ENCODE measurements around the gene NAPSA. TPM values are rescaled to one million over a fixed set of nuclear protein-coding genes. Genes with fewer than 3 reads are reported as not detected.

The NAPSA gene
- total and polyA plus RNA-seq, 2 donors (not counting 3 experiments of a cell fraction or from before 2014, with no cell fraction given) = 0.19 TPM; not detected in 1

DNA sequence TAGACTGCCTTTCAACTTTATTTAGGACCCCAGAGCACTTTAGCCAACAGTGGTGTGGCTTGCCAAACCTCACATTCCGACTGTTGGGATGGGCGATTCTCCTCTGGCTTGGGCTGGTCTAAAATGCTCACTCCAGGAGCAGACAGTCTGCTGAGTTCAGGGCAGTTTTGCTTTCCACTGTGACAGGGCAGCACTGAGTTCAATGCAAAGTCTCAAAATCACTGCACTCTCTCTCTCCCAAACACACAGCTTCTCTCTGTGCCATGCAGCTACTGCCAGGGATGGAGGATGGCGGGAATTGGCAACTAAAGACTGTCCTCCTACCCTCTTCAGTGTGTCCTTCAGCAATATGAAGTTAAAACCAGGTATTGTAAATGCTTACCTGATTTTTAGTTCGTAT lies 13.2 kb downstream of the NAPSA start:
- Histone ChIP-seq H3K4me2 (ENCODE audit: insufficient read depth, low read length) (no peak overlapping the region), H4K20me1 (replicated peaks; ENCODE audit: control insufficient read depth, extremely low read depth, insufficient read depth, low read length) (no peaks in the 10 kb centered on the region), H3K27ac (ENCODE audit: insufficient read depth, low read depth, low read length) (no peak overlapping the region), H3K9ac (replicated peaks; ENCODE audit: extremely low read depth, insufficient read depth, low read length) (no peak overlapping the region), H3K27me3 (ENCODE audit: control insufficient read depth in 2 of 2, insufficient read depth in 2 of 2, low read length in 2 of 2) (peaks cover 0 to 2% of the 10 kb centered on the region in 2 experiments), H3K9me3 (replicated peaks; ENCODE audit: control insufficient read depth, insufficient read depth, low read length) (no peaks in the 10 kb centered on the region), H3K4me3 (replicated peaks in 1 of 3; ENCODE audit: insufficient read depth in 1 of 3, low read depth in 1 of 3, low read length in 3 of 3) (no peak overlapping the region), H3K36me3 (ENCODE audit: control insufficient read depth in 2 of 2, extremely low read depth in 1 of 2, insufficient read depth in 2 of 2, low read length in 2 of 2) (no peaks in the 10 kb centered on the region), H3K4me1 (ENCODE audit: control insufficient read depth, extremely low read depth, insufficient read depth, low read length) (peaks cover 10% of the 10 kb centered on the region), H3K9me1 (replicated peaks; ENCODE audit: control insufficient read depth, extremely low read depth, insufficient read depth, low read length) (no peaks in the 10 kb centered on the region), H2AFZ (ENCODE audit: low read depth, low read length) (no peak overlapping the region), H3K79me2 (ENCODE audit: control insufficient read depth, insufficient read depth, low read length) (no peaks in the 10 kb centered on the region)
- intact Hi-C loops (cut with micrococcal nuclease) (no loop called here), dilution Hi-C loops (cut with MboI; ENCODE audit: extremely low pct_ligation_motif_present, low sequenced_read_pairs) (no loop called here)
- no peak for DNase-seq (ENCODE audit: low read depth, low spot score)
- no peak for FAIRE-seq
- TF ChIP-seq JUN (IDR thresholded peaks at IDR 0.05; ENCODE audit: borderline replicate concordance, insufficient read depth, insufficient read length, low read depth) (no peak), EZH2 (IDR thresholded peaks at IDR 0.05; ENCODE audit: borderline replicate concordance, low read depth, low read length, severe bottlenecking) (no peak), FOS (IDR thresholded peaks at IDR 0.05; ENCODE audit: borderline replicate concordance, insufficient read depth, low read length) (no peak), MYC (IDR thresholded peaks at IDR 0.05; ENCODE audit: low read depth, low read length) (no peak), GATA2 (IDR thresholded peaks at IDR 0.05; ENCODE audit: insufficient read depth, insufficient read length, low read depth, low read length) (no peak)
- TF ChIP-seq, protein P1, sequence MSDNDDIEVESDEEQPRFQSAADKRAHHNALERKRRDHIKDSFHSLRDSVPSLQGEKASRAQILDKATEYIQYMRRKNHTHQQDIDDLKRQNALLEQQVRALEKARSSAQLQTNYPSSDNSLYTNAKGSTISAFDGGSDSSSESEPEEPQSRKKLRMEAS (IDR thresholded peaks at IDR 0.05; ENCODE audit: insufficient read depth, insufficient read length) = no peak
- TF ChIP-seq, protein P2, sequence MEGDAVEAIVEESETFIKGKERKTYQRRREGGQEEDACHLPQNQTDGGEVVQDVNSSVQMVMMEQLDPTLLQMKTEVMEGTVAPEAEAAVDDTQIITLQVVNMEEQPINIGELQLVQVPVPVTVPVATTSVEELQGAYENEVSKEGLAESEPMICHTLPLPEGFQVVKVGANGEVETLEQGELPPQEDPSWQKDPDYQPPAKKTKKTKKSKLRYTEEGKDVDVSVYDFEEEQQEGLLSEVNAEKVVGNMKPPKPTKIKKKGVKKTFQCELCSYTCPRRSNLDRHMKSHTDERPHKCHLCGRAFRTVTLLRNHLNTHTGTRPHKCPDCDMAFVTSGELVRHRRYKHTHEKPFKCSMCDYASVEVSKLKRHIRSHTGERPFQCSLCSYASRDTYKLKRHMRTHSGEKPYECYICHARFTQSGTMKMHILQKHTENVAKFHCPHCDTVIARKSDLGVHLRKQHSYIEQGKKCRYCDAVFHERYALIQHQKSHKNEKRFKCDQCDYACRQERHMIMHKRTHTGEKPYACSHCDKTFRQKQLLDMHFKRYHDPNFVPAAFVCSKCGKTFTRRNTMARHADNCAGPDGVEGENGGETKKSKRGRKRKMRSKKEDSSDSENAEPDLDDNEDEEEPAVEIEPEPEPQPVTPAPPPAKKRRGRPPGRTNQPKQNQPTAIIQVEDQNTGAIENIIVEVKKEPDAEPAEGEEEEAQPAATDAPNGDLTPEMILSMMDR (IDR thresholded peaks at IDR 0.05; ENCODE audit: extremely low read depth in 1 of 2, insufficient read depth in 1 of 2, low read depth in 1 of 2, low read length in 2 of 2) = no peak
- ChIA-PET POLR2A (no interaction called here), CTCF (interaction anchor here (1.0 to 1.4 kb wide), 5 partner anchors 17 to 111 kb away, joined by 3 to 7 read pairs (median 3); partner anchors contain the start of gene POLD1)
- no TSS peak for BruUV-seq (replicated peaks)

Data from endothelial cell of umbilical vein (primary cell).